ENCODE results near the gene MFAP2.

The MFAP2 gene

DNA sequence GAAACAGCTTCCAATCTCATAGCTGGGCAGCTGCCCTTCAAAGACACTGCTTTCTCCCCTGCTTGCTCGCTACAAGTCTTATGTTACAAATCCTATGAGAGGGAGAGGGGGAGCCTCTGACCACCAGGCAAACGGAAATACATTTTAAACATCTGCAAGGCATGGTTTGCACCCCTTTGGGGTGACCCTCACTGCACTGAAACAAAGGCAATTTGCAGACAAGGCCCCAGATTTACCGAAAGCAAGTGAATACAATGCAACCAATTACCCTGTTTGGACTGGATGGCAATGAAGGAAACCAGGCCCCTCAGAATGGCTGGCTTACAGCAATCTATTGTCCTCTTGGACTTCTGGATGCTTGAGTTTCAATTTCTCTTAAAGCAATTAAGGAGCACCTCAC is 43.2 kb upstream of the MFAP2 start:
- no peaks in the 10 kb centered on the region for H4K20me1 ChIP-seq (ENCODE audit: control insufficient read depth, insufficient read depth, low read depth, low read length)
- H3K27me3 ChIP-seq (ENCODE audit: control insufficient read depth, low read length): no peaks in the 10 kb centered on the region
- H3K36me3 ChIP-seq (ENCODE audit: control insufficient read depth, low read length): peaks cover 90% of the 10 kb centered on the region
- no peak overlapping the region for H3K4me3 ChIP-seq (ENCODE audit: low read length)
- H3K9me3 ChIP-seq (ENCODE audit: control insufficient read depth, insufficient read depth, low read length): no peaks in the 10 kb centered on the region
- H3F3A ChIP-seq (ENCODE audit: control insufficient read depth, insufficient read depth): peaks cover 9% of the 10 kb centered on the region; the same call in 1 of the 2 replicates
- no peaks in the 10 kb centered on the region for H3K79me2 ChIP-seq (ENCODE audit: control insufficient read depth, low read length)
- TF ChIP-seq, protein P1, sequence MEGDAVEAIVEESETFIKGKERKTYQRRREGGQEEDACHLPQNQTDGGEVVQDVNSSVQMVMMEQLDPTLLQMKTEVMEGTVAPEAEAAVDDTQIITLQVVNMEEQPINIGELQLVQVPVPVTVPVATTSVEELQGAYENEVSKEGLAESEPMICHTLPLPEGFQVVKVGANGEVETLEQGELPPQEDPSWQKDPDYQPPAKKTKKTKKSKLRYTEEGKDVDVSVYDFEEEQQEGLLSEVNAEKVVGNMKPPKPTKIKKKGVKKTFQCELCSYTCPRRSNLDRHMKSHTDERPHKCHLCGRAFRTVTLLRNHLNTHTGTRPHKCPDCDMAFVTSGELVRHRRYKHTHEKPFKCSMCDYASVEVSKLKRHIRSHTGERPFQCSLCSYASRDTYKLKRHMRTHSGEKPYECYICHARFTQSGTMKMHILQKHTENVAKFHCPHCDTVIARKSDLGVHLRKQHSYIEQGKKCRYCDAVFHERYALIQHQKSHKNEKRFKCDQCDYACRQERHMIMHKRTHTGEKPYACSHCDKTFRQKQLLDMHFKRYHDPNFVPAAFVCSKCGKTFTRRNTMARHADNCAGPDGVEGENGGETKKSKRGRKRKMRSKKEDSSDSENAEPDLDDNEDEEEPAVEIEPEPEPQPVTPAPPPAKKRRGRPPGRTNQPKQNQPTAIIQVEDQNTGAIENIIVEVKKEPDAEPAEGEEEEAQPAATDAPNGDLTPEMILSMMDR (IDR thresholded peaks at IDR 0.05; ENCODE audit: low read depth, low read length, poor library complexity, severe bottlenecking): no peak
- TF ChIP-seq EZH2phosphoT487 (IDR thresholded peaks at IDR 0.05; ENCODE audit: borderline replicate concordance, low read length): no peak
- no peak overlapping the region for H3K4me2 ChIP-seq (ENCODE audit: low read length)
- H3K9me2 ChIP-seq (replicated peaks; ENCODE audit: control insufficient read depth, low read length): no peaks in the 10 kb centered on the region
- no peak overlapping the region for H3K27ac ChIP-seq (ENCODE audit: low read depth, low read length)
- H3K4me1 ChIP-seq (ENCODE audit: control insufficient read depth, low read length): no peaks in the 10 kb centered on the region

DNA sequence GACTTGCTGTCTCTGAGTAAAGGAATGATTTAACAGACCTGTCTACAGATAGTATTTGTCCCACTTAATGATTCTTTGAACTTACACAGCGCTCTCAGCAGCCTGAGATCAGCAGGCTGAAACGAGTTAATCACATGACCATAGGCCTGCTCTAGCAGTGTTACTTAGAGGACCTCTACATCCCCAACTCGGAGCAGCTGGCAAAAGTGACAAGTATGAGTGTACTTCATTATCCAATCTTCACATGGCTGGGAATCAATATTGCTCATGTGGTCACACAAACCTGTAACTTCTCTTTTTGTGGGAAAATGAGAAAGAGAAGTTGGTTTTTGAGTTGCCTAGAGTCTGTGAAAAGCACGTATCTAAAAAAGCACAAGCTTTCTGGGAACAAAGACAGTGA is 42.7 kb upstream of the MFAP2 start:
- H3K4me3 ChIP-seq (ENCODE audit: low read length): no peak overlapping the region
- H3F3A ChIP-seq (ENCODE audit: control insufficient read depth, insufficient read depth): peaks cover 9% of the 10 kb centered on the region; the same call in 1 of the 2 replicates
- H3K9me2 ChIP-seq (replicated peaks; ENCODE audit: control insufficient read depth, low read length): no peaks in the 10 kb centered on the region
- no peaks in the 10 kb centered on the region for H3K27me3 ChIP-seq (ENCODE audit: control insufficient read depth, low read length)
- TF ChIP-seq EZH2phosphoT487 (IDR thresholded peaks at IDR 0.05; ENCODE audit: borderline replicate concordance, low read length): no peak
- TF ChIP-seq, protein P1 (IDR thresholded peaks at IDR 0.05; ENCODE audit: low read depth, low read length, poor library complexity, severe bottlenecking): no peak
- H4K20me1 ChIP-seq (ENCODE audit: control insufficient read depth, insufficient read depth, low read depth, low read length): no peaks in the 10 kb centered on the region
- no peak overlapping the region for H3K4me2 ChIP-seq (ENCODE audit: low read length)
- H3K4me1 ChIP-seq (ENCODE audit: control insufficient read depth, low read length): no peaks in the 10 kb centered on the region
- H3K9me3 ChIP-seq (ENCODE audit: control insufficient read depth, insufficient read depth, low read length): no peaks in the 10 kb centered on the region
- H3K36me3 ChIP-seq (ENCODE audit: control insufficient read depth, low read length): peaks cover 89% of the 10 kb centered on the region
- H3K79me2 ChIP-seq (ENCODE audit: control insufficient read depth, low read length): no peaks in the 10 kb centered on the region
- no peak overlapping the region for H3K27ac ChIP-seq (ENCODE audit: low read depth, low read length)

DNA sequence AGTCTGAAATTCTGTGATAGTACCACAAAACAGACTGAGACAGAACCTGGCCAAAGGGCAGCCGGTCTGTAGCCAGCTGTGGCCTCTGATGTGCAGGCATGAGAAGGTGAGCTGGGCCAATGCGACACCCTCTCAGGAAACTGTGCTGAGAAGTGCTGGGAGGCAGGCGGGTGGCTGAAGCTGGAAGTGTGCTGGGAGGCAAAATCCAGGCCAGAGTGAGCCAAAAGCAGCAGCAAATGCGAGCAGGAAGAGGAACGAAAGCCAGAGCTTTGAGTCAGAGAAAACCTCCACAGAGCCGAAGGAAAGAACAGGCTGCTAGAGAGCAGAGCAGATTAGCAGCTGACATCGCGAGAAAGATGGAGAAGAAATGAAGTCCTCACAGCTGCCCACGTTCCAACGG is 41.5 kb upstream of the MFAP2 start:
- H3K9me3 ChIP-seq (ENCODE audit: control insufficient read depth, insufficient read depth, low read length): no peaks in the 10 kb centered on the region
- no peaks in the 10 kb centered on the region for H3K9me2 ChIP-seq (replicated peaks; ENCODE audit: control insufficient read depth, low read length)
- no peak overlapping the region for H3K4me2 ChIP-seq (ENCODE audit: low read length)
- TF ChIP-seq EZH2phosphoT487 (IDR thresholded peaks at IDR 0.05; ENCODE audit: borderline replicate concordance, low read length): no peak
- TF ChIP-seq, protein P1 (IDR thresholded peaks at IDR 0.05; ENCODE audit: low read depth, low read length, poor library complexity, severe bottlenecking): no peak
- peaks cover 77% of the 10 kb centered on the region for H3K36me3 ChIP-seq (ENCODE audit: control insufficient read depth, low read length)
- no peaks in the 10 kb centered on the region for H3K4me1 ChIP-seq (ENCODE audit: control insufficient read depth, low read length)
- no peaks in the 10 kb centered on the region for H3K27me3 ChIP-seq (ENCODE audit: control insufficient read depth, low read length)
- peaks cover 9% of the 10 kb centered on the region; the same call in 1 of the 2 replicates for H3F3A ChIP-seq (ENCODE audit: control insufficient read depth, insufficient read depth)
- H3K79me2 ChIP-seq (ENCODE audit: control insufficient read depth, low read length): no peaks in the 10 kb centered on the region
- H3K27ac ChIP-seq (ENCODE audit: low read depth, low read length): no peak overlapping the region
- no peaks in the 10 kb centered on the region for H4K20me1 ChIP-seq (ENCODE audit: control insufficient read depth, insufficient read depth, low read depth, low read length)
- H3K4me3 ChIP-seq (ENCODE audit: low read length): no peak overlapping the region

Measured in DOHH2 (cell line).